K562 (cell line): ENCODE results near the gene FIS1. TPM values are rescaled to one million over a fixed set of nuclear protein-coding genes. Genes with fewer than 3 reads are reported as not detected.
"Not testable (repeated sequence)": the region's sequence is repeated elsewhere in the genome, so short reads cannot be mapped to it uniquely, and the experiment has no call there.

Source experiments
- ATAC-seq: fragments of 200-7000 bp; cut with Tn5 transposase; 3 replicates; pipeline ENCODE4 v1.9.1; 2020; ENCODE audit warnings: moderate library complexity
- BruUV-seq: library from RNA; stranded (reverse); fragments of 400-500 nt; replicated peaks from 2 replicates; lab custom pipeline; 2021; lab: Mats Ljungman, UMichigan
- CTCF ChIA-PET: fragments of 300-600 bp; formaldehyde crosslinking; extraction: SDS; loops from one replicate; lab custom pipeline; 2021; ENCODE audit warnings: low intra/inter-chr PET ratio; lab: Yijun Ruan, JAX
- POLR2A ChIA-PET: fragments of 300-600, 350-650 bp; sonication (Branson Sonifier 250); formaldehyde crosslinking; extraction: SDS; loops from one replicate; lab custom pipeline; 2021; ENCODE audit warnings: antibody characterized with exemption, inconsistent platforms; lab: Yijun Ruan, JAX
- DNase-seq, 4 experiments: peaks; one replicate each; pipeline versions ENCODE4 v3.0.0 to v3.0.0-alpha.2; 2011 to 2018; ENCODE audit warnings: low spot score in 3 of 4, mixed read lengths in 3 of 4; ENCODE audit errors: extremely low read depth in 1 of 4
- FAIRE-seq: peaks from 2 replicates; lab custom pipeline; 2011; peaks lifted over from hg19 to GRCh38; lab: Jason Lieb, UNC
- H2AFZ ChIP-seq: 2 replicates; pipeline ENCODE4 v1.6.0; 2011; ENCODE audit warnings: low read depth, low read length, control low read depth, inconsistent platforms
- H3K27ac ChIP-seq: fragments of 200-600 bp; 3 replicates; pipeline ENCODE4 v1.8.0; 2011; ENCODE audit warnings: low read depth, mild to moderate bottlenecking, control low read depth, inconsistent platforms, low read length, moderate library complexity, mixed read lengths; ENCODE audit errors: extremely low read depth
- H3K27me3 ChIP-seq, 2 experiments: fragments of 300-600 bp in 1 of 2; 2 replicates in 1 of 2; 3 replicates in 1 of 2; pipeline versions ENCODE4 v1.6.0 to v1.8.0; 2011; ENCODE audit warnings: inconsistent platforms in 2 of 2, low read length in 2 of 2, mild to moderate bottlenecking in 1 of 2, mixed read lengths in 1 of 2, moderate library complexity in 1 of 2; ENCODE audit not compliant: control insufficient read depth in 2 of 2, insufficient read depth in 2 of 2
- H3K36me3 ChIP-seq: fragments of 300-600 bp; 3 replicates; pipeline ENCODE4 v1.8.0; 2011; ENCODE audit warnings: mild to moderate bottlenecking, low read length, inconsistent platforms; ENCODE audit not compliant: control insufficient read depth, insufficient read depth
- H3K4me1 ChIP-seq, 2 experiments: fragments of 200-600 bp in 1 of 2; replicated peaks in 1 of 2; 2 replicates in 1 of 2; 3 replicates in 1 of 2; pipeline versions ENCODE4 v1.5.1 to v1.8.0; 2011; ENCODE audit warnings: inconsistent platforms in 2 of 2, low read length in 2 of 2, mild to moderate bottlenecking in 1 of 2, mixed read lengths in 1 of 2, moderate library complexity in 1 of 2; ENCODE audit not compliant: control insufficient read depth in 2 of 2, insufficient read depth in 2 of 2
- H3K4me2 ChIP-seq: 2 replicates; pipeline ENCODE4 v1.6.1; 2011; ENCODE audit warnings: low read length, control low read depth, inconsistent platforms, mixed read lengths; ENCODE audit not compliant: insufficient read depth
- H3K4me3 ChIP-seq: fragments of 200-600 bp; sonication (generic), shearing (Covaris generic); 2 replicates; pipeline ENCODE4 v1.5.1; 2016; ENCODE audit warnings: control low read depth, inconsistent platforms
- H3K79me2 ChIP-seq: fragments of 200-600 bp; 3 replicates; pipeline ENCODE4 v1.8.0; 2011; ENCODE audit warnings: low read length, inconsistent platforms; ENCODE audit not compliant: control insufficient read depth, insufficient read depth
- H3K9ac ChIP-seq, 2 experiments: 2 replicates each; pipeline versions ENCODE4 v1.6.0 to v1.6.1; 2011; ENCODE audit warnings: low read depth in 2 of 2, low read length in 2 of 2, control low read depth in 1 of 2, inconsistent platforms in 1 of 2, mild to moderate bottlenecking in 1 of 2, mixed read lengths in 1 of 2; ENCODE audit not compliant: insufficient read depth in 1 of 2
- H3K9me1 ChIP-seq: one replicate; pipeline ENCODE4 v1.6.0; 2011; ENCODE audit warnings: inconsistent platforms, mild to moderate bottlenecking, low read length, moderate library complexity; ENCODE audit not compliant: control insufficient read depth, insufficient read depth
- H3K9me3 ChIP-seq: replicated peaks from 2 replicates; pipeline ENCODE4 v1.5.1; 2011; ENCODE audit warnings: low read depth, low read length, inconsistent platforms; ENCODE audit not compliant: control insufficient read depth, insufficient read depth
- H4K20me1 ChIP-seq: replicated peaks from 2 replicates; pipeline ENCODE4 v1.6.1; 2011; ENCODE audit warnings: low read length, inconsistent platforms, mixed read lengths; ENCODE audit not compliant: control insufficient read depth, insufficient read depth
- CEBPB ChIP-seq: fragments of 450-650 bp; IDR thresholded peaks from 2 replicates; pipeline ENCODE4 v1.6.1; 2016; ENCODE audit warnings: missing genetic modification characterization, missing compliant biosample characterization
- KDM1A ChIP-seq, 2 experiments: fragments of 450-650 bp; IDR thresholded peaks; 2 replicates each; pipeline ENCODE4 v1.6.1; 2016; ENCODE audit warnings: mild to moderate bottlenecking in 2 of 2
- WGBS: fragments of 100-300 bp; shearing (Covaris generic); methylation state at CpG from one replicate; pipeline ENCODE4 v1.1.6; 2016; ENCODE audit warnings: low coverage, mixed read lengths; ENCODE audit not compliant: insufficient coverage; ENCODE audit errors: missing lambda C conversion rate; 5-methylcytosine and 5-hydroxymethylcytosine counted together
- in situ Hi-C: fragments of 300-500 bp; cut with MboI; formaldehyde crosslinking; loops from 4 replicates; pipeline ENCODE4 v1.15.0; 2018; ENCODE audit warnings: inconsistent platforms, mixed read lengths
- intact Hi-C: fragments of 100-400 bp; cut with micrococcal nuclease; formaldehyde crosslinking; loops from 2 replicates; pipeline ENCODE4 v1.14.2; 2022
- polyA plus RNA-seq, 8 experiments: library from polyadenylated mRNA; depleted of rRNA in 4 of 8; stranded (reverse) in 5 of 8; unstranded in 3 of 8; fragments of >200 nt; fragmentation: Nextera tagmentation in 2 of 8; fragmentation: Illumina TruSeq in 1 of 8; extraction: Ambion mirVana in 2 of 8; extraction: Trizol in 1 of 8; gene quantifications; 2 replicates each; pipeline versions ENCODE4 v1.2.1 to v1.2.3, GENCODE V29; 2011 to 2014; ENCODE audit warnings: inconsistent platforms in 1 of 8, missing spikeins in 1 of 8
- total RNA-seq, 7 experiments: library from RNA; depleted of rRNA in 6 of 7; stranded (reverse); fragments of >200 nt in 6 of 7; fragmentation: Illumina TruSeq in 2 of 7; extraction: Trizol in 2 of 7; gene quantifications; 2 replicates each; pipeline versions ENCODE4 v1.2.1 to v1.2.3, GENCODE V29; 2011 to 2021; ENCODE audit warnings: low replicate concordance in 1 of 7

The FIS1 gene
- total and polyA plus RNA-seq, 9 of the 15 experiments (the other 6 are each of a cell fraction or from before 2014, with no cell fraction given), result 86.0 to 257 (median 144) TPM

GRCh38 chr7:101293069-101294021 lies 48.5 kb upstream of the FIS1 start:
- intact Hi-C loops (loop anchor here (5.0 kb wide), 1 partner anchor 214 kb away; no protein-coding TSS in a partner anchor), in situ Hi-C loops (loop anchor here (25.0 kb wide), 1 partner anchor 381 kb away; no protein-coding TSS in a partner anchor)
- H2AFZ ChIP-seq, POLR2A ChIA-PET, H3K27ac ChIP-seq, H4K20me1 ChIP-seq, H3K9ac ChIP-seq, ATAC-seq, H3K4me3 ChIP-seq, H3K4me2 ChIP-seq, H3K9me3 ChIP-seq, H3K9me1 ChIP-seq, DNase-seq, H3K36me3 ChIP-seq, BruUV-seq, FAIRE-seq, H3K79me2 ChIP-seq, CTCF ChIA-PET, H3K4me1 ChIP-seq: not testable (repeated sequence)
- TF ChIP-seq CEBPB (tag), result peak; percentile 37; the same call in 1 of the 2 replicates
- peaks cover 10 to 55% of the 10 kb centered on the region in 2 experiments; a peak in 4 of 5 replicates for H3K27me3 ChIP-seq
- 4% methylated on average over 16 of the region's 16 CpGs for WGBS

- H3K9me3 ChIP-seq, H3K27ac ChIP-seq, CTCF ChIA-PET, FAIRE-seq, H3K36me3 ChIP-seq, H3K79me2 ChIP-seq, H3K9ac ChIP-seq, H3K4me1 ChIP-seq, H3K4me2 ChIP-seq, H4K20me1 ChIP-seq, BruUV-seq, POLR2A ChIA-PET, ATAC-seq, H3K4me3 ChIP-seq, DNase-seq, H2AFZ ChIP-seq, H3K9me1 ChIP-seq: not testable (repeated sequence)
- in situ Hi-C loops, result loop anchor here (25.0 kb wide), 1 partner anchor 380 kb away; no protein-coding TSS in a partner anchor
- 1% methylated on average over 5 of the region's 5 CpGs for WGBS
- H3K27me3 ChIP-seq, result peaks cover 7 to 51% of the 10 kb centered on the region in 2 experiments; a peak in 4 of 5 replicates
- peak in 1 of 2 experiments; percentile 20; a peak in 1 of 4 replicates for TF ChIP-seq KDM1A (IDR thresholded peaks at IDR 0.05)
- intact Hi-C loops, result loop anchor here (5.0 kb wide), 1 partner anchor 215 kb away; no protein-coding TSS in a partner anchor
Observed at GRCh38 chr7:101292566-101292965, 47.7 kb upstream of the FIS1 start.
